ENCODE data around the gene CDON.

GRCh38 chr11:125942771-125943428, 119.8 kb downstream of the CDON start:
- TF ChIP-seq, protein P1, sequence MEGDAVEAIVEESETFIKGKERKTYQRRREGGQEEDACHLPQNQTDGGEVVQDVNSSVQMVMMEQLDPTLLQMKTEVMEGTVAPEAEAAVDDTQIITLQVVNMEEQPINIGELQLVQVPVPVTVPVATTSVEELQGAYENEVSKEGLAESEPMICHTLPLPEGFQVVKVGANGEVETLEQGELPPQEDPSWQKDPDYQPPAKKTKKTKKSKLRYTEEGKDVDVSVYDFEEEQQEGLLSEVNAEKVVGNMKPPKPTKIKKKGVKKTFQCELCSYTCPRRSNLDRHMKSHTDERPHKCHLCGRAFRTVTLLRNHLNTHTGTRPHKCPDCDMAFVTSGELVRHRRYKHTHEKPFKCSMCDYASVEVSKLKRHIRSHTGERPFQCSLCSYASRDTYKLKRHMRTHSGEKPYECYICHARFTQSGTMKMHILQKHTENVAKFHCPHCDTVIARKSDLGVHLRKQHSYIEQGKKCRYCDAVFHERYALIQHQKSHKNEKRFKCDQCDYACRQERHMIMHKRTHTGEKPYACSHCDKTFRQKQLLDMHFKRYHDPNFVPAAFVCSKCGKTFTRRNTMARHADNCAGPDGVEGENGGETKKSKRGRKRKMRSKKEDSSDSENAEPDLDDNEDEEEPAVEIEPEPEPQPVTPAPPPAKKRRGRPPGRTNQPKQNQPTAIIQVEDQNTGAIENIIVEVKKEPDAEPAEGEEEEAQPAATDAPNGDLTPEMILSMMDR (IDR thresholded peaks at IDR 0.05; ENCODE audit: insufficient read depth, low read length), result no peak
- TF ChIP-seq POLR2AphosphoS5 (IDR thresholded peaks at IDR 0.05; ENCODE audit: low read depth) (no peak), GABPA (IDR thresholded peaks at IDR 0.05; ENCODE audit: low read depth) (no peak), SPI1 (IDR thresholded peaks at IDR 0.05; ENCODE audit: borderline replicate concordance, low read depth) (no peak)

All from HL-60 (cell line).